Smooth muscle cell of the brain vasculature (primary cell): ENCODE measurements around the gene PEX3.
"Not testable (repeated sequence)": the region's sequence is repeated elsewhere in the genome, so short reads cannot be mapped to it uniquely, and the experiment has no call there.

ENCODE experiments used
- DNase-seq: peaks from one replicate; pipeline ENCODE4 v3.0.0-alpha.2; 2012; ENCODE audit warnings: low read depth, low spot score

The PEX3 gene

GRCh38 chr6:143506199-143506598, 55.6 kb downstream of the PEX3 start:
- no peak for DNase-seq

DNA sequence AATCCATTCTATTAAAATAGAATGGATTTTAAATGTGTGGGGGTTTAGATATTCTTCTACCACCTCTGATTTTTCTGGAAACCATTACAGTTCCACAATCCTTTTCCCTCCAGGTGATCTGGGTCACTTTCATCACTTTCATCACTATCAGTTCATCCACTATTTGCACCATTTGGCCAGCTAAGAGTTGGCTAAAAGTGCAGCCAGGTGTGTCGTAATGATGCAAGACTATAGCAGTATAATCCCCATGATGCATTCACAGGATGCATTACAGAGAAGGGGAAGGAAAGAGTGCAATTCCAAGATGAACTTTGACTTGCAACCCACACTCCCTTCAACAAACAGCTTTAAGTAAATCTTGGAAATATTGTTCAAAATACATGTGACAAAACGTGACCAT, 56.0 kb downstream of the PEX3 start:
- no peak for DNase-seq

DNA sequence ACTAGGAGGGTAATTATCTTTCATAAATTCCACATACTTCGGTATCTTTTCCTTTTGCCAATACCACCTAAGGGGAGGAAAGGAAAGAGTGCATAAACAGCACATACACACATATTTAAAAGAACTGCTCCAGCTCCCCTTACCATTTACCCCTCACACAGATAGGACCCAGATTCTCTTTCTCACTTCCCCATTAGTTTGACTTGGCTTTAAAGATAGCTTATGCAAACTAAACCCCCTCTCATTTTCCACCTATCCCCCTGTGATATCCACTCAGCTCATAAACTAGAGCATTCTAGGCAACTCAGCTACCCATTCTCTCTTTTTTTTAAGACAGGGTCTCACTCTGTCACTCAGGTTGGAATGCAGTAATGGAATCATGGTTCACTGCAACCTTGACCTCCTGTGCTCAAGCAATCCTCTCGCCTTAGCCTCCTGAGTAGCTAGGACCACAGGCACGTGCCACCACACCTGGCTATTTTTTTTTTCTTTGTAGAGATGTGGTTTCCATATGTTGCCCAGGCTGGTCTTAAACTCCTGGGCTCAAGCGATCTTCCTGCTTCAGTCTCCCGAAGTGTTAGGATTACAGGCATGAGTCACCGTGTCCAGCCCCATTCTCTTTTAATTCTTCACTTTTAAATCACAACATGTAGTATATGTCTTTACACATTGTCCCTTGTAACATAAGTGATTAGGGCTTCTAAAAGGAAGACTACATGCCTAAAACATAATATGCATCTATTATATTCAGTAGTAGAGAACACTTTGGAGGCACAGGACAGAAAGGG, 56.9 kb downstream of the PEX3 start:
- no peak for DNase-seq

DNA sequence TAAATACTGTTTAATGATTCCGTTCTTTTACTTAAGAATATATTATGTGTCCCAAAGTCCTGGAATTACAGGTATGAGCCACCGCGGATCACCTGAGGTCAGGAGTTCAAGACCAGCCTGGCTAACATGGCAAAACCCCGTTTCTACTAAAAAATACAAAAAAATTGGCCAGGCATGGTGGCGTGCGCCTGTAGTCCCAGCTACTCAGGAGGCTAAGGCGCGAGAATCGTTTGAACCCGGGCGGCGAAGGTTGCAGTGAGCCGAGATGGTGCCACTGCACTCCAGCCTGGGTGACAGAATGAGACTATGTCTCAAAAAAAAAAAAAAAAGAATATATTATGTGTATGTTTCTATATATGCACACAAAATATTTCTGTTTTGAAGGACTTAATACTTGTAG, 59.7 kb downstream of the PEX3 start:
- DNase-seq, result not testable (repeated sequence)

GRCh38 chr6:143510991-143511891, 60.6 kb downstream of the PEX3 start, which contains the start of gene FUCA2:
Gene FUCA2, minus strand, starts transcription at chr6:143511720. Its CDS starts 86 bp downstream, at chr6:143511634.
- DNase-seq, result peak; percentile 68

GRCh38 chr6:143513410-143513809, 62.8 kb downstream of the PEX3 start:
- no peak for DNase-seq

DNA sequence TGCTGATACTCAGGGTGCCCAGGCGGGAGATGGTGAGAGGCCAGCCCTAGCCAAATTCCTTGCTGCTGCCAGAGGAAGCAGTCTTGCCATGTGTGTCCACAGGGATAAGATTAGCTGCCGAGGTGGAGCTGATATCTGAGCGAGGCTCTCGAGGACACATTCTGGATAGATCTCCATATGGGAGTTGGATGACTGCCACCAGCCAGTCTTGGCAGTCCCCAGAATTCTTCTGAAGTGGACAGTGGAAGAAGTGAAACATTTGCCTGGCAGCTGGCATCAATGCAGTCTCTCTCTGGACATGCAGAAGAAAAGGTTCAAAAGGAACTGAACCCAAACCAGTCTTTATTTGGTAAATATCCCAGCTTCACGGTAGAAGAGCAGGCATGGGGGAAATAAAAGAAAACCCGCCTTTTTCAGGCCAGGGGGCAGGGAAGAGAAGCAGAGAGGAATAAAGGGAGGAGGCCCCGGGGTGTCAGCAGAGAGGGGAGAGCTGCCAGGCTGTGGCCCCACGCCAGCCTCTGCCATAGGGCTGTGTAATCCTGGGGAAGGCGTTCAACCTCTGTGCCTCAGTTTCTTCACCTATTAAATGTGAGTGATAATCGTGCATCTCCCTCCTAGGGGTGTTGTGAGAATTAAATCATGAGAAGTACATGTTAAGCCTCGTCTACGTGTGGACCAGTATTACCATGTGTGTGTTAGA, 64.6 kb downstream of the PEX3 start:
- DNase-seq, result no peak

DNA sequence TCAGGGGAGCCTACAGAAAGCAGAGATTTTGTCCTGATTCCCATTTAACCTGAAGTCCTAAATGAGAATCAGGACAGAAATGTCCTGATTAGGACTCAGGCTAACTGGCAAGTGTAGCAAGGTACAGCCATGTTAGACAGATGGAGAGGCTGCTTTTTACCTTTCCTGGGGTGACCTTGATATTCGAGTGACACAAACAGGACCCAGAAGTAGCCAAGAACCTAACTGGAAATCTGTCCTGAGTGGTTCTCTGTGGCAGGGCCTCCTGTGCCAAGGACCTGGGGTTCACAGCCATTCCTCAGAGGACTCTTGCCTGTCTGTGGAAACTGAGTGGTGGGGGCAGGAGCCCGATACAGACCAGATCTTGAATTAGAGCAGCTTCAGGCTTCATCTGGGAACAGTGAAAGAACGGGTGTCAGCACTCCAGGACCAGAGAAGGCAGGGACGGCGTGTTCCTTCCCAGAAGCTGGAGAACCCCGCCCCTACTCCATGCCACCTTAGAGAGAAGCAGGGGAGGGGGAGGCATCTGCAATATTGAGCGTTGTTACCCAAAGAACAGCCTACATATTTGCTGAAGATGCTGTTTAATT, 65.3 kb downstream of the PEX3 start:
- DNase-seq, result no peak

- DNase-seq, result no peak
These were observed 66.3 kb downstream of the PEX3 start for GRCh38 chr6:143516690-143517446.

DNA sequence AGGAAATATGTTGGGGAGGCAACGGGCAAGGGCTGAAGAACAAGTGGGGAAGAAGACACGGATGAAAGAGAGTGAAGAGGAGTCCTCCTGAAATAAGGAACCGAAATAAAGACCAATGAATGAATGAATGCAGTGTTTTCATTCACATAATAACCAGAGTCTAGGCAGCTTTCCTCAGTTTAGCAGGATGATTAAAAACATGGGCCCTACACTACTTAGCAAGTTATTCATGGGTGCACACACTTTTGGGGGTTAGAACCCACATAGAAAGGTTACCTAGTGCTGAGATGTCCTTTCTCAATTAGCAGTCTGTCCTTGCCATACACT, 66.8 kb downstream of the PEX3 start:
- DNase-seq, result no peak

GRCh38 chr6:143522039-143522600, 71.5 kb downstream of the PEX3 start:
- no peak for DNase-seq

- no peak for DNase-seq
These were observed 74.8 kb downstream of the PEX3 start for GRCh38 chr6:143525356-143525755.

DNA sequence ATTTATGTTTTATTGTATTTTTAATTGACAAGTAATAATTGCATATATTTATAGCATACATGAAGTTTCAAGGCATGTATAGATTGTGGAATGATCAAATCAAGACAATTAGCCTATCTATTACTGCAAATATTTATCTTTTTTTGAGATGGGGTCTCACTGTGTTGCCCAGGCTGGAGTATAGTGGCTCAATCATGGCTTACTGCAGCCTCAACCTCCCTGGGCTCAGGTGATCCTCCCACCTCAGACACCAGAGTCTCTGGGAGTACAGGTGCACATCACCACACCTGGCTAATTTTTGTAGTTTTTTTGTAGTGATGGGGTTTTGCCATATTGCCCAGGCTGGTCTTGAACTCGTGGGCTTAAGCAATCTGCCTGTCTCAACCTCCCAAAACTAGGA, 77.1 kb downstream of the PEX3 start:
- no peak for DNase-seq

- no peak for DNase-seq
These were observed 77.7 kb downstream of the PEX3 start for GRCh38 chr6:143528164-143528811.

- DNase-seq, result no peak
These were observed 78.5 kb downstream of the PEX3 start for GRCh38 chr6:143529095-143529494.

GRCh38 chr6:143531720-143532499, 81.3 kb downstream of the PEX3 start:
- no peak for DNase-seq

- no peak for DNase-seq
These were observed 84.6 kb downstream of the PEX3 start for GRCh38 chr6:143535189-143535614.

DNA sequence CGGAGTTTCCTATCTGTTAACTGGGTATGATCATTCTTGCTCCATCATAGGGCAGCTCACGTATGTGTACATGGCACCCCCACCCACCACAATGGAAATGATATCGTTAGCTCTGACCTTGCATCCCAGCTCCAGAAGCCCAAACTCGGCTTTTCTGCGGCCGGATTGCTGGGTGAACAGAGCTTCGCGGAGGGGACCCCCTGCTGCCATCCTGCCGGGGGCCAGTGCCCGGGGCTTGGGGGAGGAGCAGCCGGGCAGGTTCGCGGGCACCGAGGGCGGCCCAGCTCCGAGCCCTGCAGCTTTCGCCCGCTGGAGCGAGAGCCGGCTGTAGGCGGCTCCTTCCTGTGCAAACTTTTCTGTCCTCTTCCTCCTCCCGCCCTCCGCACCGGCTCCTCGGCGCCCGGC, 85.9 kb downstream of the PEX3 start:
- DNase-seq, result no peak
